ENCODE results near the gene FBXW4. TPM values are rescaled to one million over a fixed set of nuclear protein-coding genes. Genes with fewer than 3 reads are reported as not detected.

Gene FBXW4
- total RNA-seq, 1 donor from 2014 or later: 21.9 TPM

DNA sequence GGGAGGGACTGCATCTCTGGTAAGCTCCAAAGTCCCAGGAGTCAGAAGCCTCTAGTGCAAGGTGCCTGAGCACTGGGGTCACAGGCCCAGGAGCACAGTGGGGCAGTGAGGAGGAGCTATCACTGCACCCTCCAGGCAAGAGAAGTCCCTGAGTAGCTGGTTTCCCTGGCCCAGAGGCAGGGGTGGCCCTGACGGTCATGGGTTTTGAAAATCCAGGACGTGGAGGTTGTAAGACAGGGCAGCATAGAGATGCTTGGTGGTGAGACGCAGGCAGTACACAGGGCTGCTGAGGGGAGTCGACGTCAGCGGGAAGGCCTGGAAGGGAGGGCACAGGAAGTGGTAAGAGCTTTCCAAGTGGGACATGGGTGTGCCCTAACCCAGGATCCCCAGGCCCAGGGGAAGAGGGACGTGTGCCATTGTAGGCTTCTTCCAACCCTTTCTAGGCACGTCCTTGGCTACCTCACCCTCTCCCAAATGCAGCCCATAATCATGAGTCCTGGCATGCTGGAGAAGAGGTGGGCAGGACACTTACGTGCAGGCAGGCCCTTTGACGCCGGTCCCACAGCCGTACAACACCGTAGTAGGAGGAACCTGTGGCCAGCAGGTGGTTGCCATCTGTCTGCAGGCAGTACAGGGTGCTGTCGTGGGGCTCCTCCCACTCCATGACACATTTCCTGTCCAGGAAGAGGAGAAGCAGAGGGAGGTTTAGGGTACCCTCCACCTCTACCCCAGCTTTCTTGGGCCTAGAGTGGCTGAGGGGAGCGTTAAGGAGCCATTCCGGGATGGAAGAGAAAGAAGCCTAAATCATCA, 83.7 kb downstream of the FBXW4 start:
- H3K9me3 ChIP-seq (ENCODE audit: insufficient read depth, low read depth, low read length): no peaks in the 10 kb centered on the region
- peaks cover 12% of the 10 kb centered on the region for H3K36me3 ChIP-seq (ENCODE audit: insufficient read depth, low read length)
- no peak overlapping the region for H2AFZ ChIP-seq (ENCODE audit: low read depth, low read length)
- Mint-ChIP-seq H3K9me3 (ENCODE audit: unreplicated experiment) (no peaks in the 10 kb centered on the region), H3K27ac (ENCODE audit: unreplicated experiment) (no peak overlapping the region), H3K4me3 (ENCODE audit: unreplicated experiment) (no peak overlapping the region), H3K4me1 (ENCODE audit: low read depth, unreplicated experiment) (peaks cover 25% of the 10 kb centered on the region), H3K36me3 (ENCODE audit: low read depth, unreplicated experiment) (peaks cover 26% of the 10 kb centered on the region), H3K27me3 (ENCODE audit: low read depth, unreplicated experiment) (no peaks in the 10 kb centered on the region)
- H3K27me3 ChIP-seq (ENCODE audit: insufficient read depth, low read length): no peaks in the 10 kb centered on the region
- no peak overlapping the region for H3K4me2 ChIP-seq (ENCODE audit: low read length)
- FAIRE-seq (no peak), DNase-seq (ENCODE audit: low read depth) (no peak)
- H3K27ac ChIP-seq (ENCODE audit: low read depth, low read length): no peak overlapping the region
- H4K20me1 ChIP-seq (ENCODE audit: insufficient read depth, low read length): peaks cover 10% of the 10 kb centered on the region
- H3K4me3 ChIP-seq (ENCODE audit: insufficient read depth, low read depth, low read length): no peak overlapping the region
- peaks cover 6% of the 10 kb centered on the region for H3K4me1 ChIP-seq (ENCODE audit: insufficient read depth, low read length)
- TF ChIP-seq EZH2 (IDR thresholded peaks at IDR 0.05; ENCODE audit: insufficient read depth, low read length): no peak
- TF ChIP-seq, protein P1, sequence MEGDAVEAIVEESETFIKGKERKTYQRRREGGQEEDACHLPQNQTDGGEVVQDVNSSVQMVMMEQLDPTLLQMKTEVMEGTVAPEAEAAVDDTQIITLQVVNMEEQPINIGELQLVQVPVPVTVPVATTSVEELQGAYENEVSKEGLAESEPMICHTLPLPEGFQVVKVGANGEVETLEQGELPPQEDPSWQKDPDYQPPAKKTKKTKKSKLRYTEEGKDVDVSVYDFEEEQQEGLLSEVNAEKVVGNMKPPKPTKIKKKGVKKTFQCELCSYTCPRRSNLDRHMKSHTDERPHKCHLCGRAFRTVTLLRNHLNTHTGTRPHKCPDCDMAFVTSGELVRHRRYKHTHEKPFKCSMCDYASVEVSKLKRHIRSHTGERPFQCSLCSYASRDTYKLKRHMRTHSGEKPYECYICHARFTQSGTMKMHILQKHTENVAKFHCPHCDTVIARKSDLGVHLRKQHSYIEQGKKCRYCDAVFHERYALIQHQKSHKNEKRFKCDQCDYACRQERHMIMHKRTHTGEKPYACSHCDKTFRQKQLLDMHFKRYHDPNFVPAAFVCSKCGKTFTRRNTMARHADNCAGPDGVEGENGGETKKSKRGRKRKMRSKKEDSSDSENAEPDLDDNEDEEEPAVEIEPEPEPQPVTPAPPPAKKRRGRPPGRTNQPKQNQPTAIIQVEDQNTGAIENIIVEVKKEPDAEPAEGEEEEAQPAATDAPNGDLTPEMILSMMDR (IDR thresholded peaks at IDR 0.05; ENCODE audit: insufficient read depth, low read depth, low read length): no peak
- no peak overlapping the region for H3K9ac ChIP-seq (ENCODE audit: low read length)
- no peaks in the 10 kb centered on the region for H3K79me2 ChIP-seq (ENCODE audit: insufficient read depth, low read length)

- H3K27ac ChIP-seq (ENCODE audit: low read depth, low read length): no peak overlapping the region
- TF ChIP-seq EZH2 (IDR thresholded peaks at IDR 0.05; ENCODE audit: insufficient read depth, low read length): no peak
- TF ChIP-seq, protein P1 (IDR thresholded peaks at IDR 0.05; ENCODE audit: insufficient read depth, low read depth, low read length): no peak
- Mint-ChIP-seq H3K9me3 (ENCODE audit: unreplicated experiment) (no peaks in the 10 kb centered on the region), H3K27ac (ENCODE audit: unreplicated experiment) (peak overlapping the region; percentile 81), H3K4me1 (ENCODE audit: low read depth, unreplicated experiment) (peaks cover 20% of the 10 kb centered on the region), H3K27me3 (ENCODE audit: low read depth, unreplicated experiment) (no peaks in the 10 kb centered on the region), H3K4me3 (ENCODE audit: unreplicated experiment) (peak overlapping the region; percentile 41), H3K36me3 (ENCODE audit: low read depth, unreplicated experiment) (peaks cover 30% of the 10 kb centered on the region)
- peak; percentile 15 for DNase-seq (ENCODE audit: low read depth)
- no peak overlapping the region for H3K9ac ChIP-seq (ENCODE audit: low read length)
- FAIRE-seq: no peak
- H3K4me3 ChIP-seq (ENCODE audit: insufficient read depth, low read depth, low read length): no peak overlapping the region
- no peak overlapping the region for H2AFZ ChIP-seq (ENCODE audit: low read depth, low read length)
- H3K79me2 ChIP-seq (ENCODE audit: insufficient read depth, low read length): no peaks in the 10 kb centered on the region
- H3K36me3 ChIP-seq (ENCODE audit: insufficient read depth, low read length): peaks cover 12% of the 10 kb centered on the region
- H3K9me3 ChIP-seq (ENCODE audit: insufficient read depth, low read depth, low read length): no peaks in the 10 kb centered on the region
- H3K4me1 ChIP-seq (ENCODE audit: insufficient read depth, low read length): peaks cover 6% of the 10 kb centered on the region
- peak overlapping the region; percentile 54 for H3K4me2 ChIP-seq (ENCODE audit: low read length)
- no peaks in the 10 kb centered on the region for H3K27me3 ChIP-seq (ENCODE audit: insufficient read depth, low read length)
- peaks cover 11% of the 10 kb centered on the region for H4K20me1 ChIP-seq (ENCODE audit: insufficient read depth, low read length)
These were observed 85.5 kb downstream of the FBXW4 start for GRCh38 chr10:101609481-101609880.

DNA sequence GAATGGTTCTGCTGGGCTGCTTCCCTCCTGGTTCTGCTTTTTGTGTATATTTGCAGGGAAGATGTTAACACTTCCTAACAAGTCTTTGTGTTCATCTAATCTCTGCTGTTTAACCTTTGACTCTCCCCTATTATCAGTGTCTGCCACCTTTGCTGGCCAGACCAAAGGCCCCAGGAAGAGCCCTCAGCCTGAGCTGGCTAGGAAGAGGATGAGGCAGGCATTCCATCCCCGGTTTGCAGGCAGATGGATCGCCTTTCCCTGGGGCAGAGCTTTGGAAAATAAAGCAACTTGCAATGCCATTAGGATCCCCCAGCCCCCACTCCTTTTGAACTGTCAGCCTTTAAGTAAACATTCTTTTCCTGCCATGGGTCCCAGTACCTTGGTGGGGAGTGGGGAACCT, 87.8 kb downstream of the FBXW4 start:
- Histone ChIP-seq H3K27me3 (ENCODE audit: insufficient read depth, low read length) (no peaks in the 10 kb centered on the region), H2AFZ (ENCODE audit: low read depth, low read length) (no peak overlapping the region), H3K9me3 (ENCODE audit: insufficient read depth, low read depth, low read length) (no peaks in the 10 kb centered on the region), H3K4me1 (ENCODE audit: insufficient read depth, low read length) (peaks cover 6% of the 10 kb centered on the region), H3K4me3 (ENCODE audit: insufficient read depth, low read depth, low read length) (no peak overlapping the region), H4K20me1 (ENCODE audit: insufficient read depth, low read length) (peaks cover 11% of the 10 kb centered on the region), H3K9ac (ENCODE audit: low read length) (no peak overlapping the region), H3K27ac (ENCODE audit: low read depth, low read length) (no peak overlapping the region), H3K79me2 (ENCODE audit: insufficient read depth, low read length) (no peaks in the 10 kb centered on the region), H3K4me2 (ENCODE audit: low read length) (no peak overlapping the region), H3K36me3 (ENCODE audit: insufficient read depth, low read length) (peaks cover 12% of the 10 kb centered on the region)
- TF ChIP-seq, protein P1 (IDR thresholded peaks at IDR 0.05; ENCODE audit: insufficient read depth, low read depth, low read length): no peak
- TF ChIP-seq EZH2 (IDR thresholded peaks at IDR 0.05; ENCODE audit: insufficient read depth, low read length): no peak
- Mint-ChIP-seq H3K4me1 (ENCODE audit: low read depth, unreplicated experiment) (peaks cover 20% of the 10 kb centered on the region), H3K9me3 (ENCODE audit: unreplicated experiment) (no peaks in the 10 kb centered on the region), H3K36me3 (ENCODE audit: low read depth, unreplicated experiment) (peaks cover 30% of the 10 kb centered on the region), H3K4me3 (ENCODE audit: unreplicated experiment) (no peak overlapping the region), H3K27me3 (ENCODE audit: low read depth, unreplicated experiment) (no peaks in the 10 kb centered on the region), H3K27ac (ENCODE audit: unreplicated experiment) (no peak overlapping the region)
- no peak for FAIRE-seq
- no peak for DNase-seq (ENCODE audit: low read depth)

Data from astrocyte (in vitro differentiated cells and primary cell).